ENCODE data around the gene UNK. TPM values are rescaled to one million over a fixed set of nuclear protein-coding genes. Genes with fewer than 3 reads are reported as not detected.
"Not testable (repeated sequence)": the region's sequence is repeated elsewhere in the genome, so short reads cannot be mapped to it uniquely, and the experiment has no call there.

Gene UNK
- total and polyA plus RNA-seq, 11 donors, result 11.3 to 27.5 (median 16.3) TPM

DNA sequence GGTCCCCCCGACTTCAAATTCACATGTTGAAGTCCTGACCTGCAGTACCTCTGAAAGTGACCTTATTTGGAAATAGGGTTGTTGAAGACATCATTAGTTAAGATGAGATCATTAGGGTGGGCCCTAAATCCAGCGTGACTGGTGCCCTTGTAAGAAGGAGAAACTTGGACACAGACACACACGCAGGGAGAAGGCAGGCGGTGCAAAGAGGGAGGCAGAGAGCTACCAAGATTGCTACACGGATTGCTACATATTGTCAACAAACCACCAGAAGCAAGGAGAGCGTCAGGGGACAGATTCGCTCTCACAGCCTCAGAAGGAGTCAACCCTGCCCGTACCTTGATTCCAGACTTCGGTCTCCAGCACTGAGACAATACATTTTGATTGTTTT is 77.3 kb downstream of the UNK start:
- peaks cover 0 to 46% (median 22%) of the 10 kb centered on the region in 12 donors for H3K4me1 ChIP-seq
- no peaks in the 10 kb centered on the region for H3K36me3 ChIP-seq
- ATAC-seq (peak in 2 of 4 donors; percentile 17 to 40), DNase-seq (no peak)
- H3K4me3 ChIP-seq, result no peak overlapping the region
- intact Hi-C loops (cut with DNase I), result no loop called here
- 80 to 86% (median 83%) methylated on average over 9 of the region's 9 CpGs for WGBS, 4 donors
- no peaks in the 10 kb centered on the region for H3K9me3 ChIP-seq
- peak overlapping the region in 1 of 12 donors; percentile 32 for H3K27ac ChIP-seq
- TF ChIP-seq, protein P1, sequence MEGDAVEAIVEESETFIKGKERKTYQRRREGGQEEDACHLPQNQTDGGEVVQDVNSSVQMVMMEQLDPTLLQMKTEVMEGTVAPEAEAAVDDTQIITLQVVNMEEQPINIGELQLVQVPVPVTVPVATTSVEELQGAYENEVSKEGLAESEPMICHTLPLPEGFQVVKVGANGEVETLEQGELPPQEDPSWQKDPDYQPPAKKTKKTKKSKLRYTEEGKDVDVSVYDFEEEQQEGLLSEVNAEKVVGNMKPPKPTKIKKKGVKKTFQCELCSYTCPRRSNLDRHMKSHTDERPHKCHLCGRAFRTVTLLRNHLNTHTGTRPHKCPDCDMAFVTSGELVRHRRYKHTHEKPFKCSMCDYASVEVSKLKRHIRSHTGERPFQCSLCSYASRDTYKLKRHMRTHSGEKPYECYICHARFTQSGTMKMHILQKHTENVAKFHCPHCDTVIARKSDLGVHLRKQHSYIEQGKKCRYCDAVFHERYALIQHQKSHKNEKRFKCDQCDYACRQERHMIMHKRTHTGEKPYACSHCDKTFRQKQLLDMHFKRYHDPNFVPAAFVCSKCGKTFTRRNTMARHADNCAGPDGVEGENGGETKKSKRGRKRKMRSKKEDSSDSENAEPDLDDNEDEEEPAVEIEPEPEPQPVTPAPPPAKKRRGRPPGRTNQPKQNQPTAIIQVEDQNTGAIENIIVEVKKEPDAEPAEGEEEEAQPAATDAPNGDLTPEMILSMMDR (IDR thresholded peaks at IDR 0.05), result no peak
- peak in 1 of 2 donors; percentile 16 for TF ChIP-seq POLR2A (IDR thresholded peaks at IDR 0.05)
- H3K27me3 ChIP-seq, result no peaks in the 10 kb centered on the region

DNA sequence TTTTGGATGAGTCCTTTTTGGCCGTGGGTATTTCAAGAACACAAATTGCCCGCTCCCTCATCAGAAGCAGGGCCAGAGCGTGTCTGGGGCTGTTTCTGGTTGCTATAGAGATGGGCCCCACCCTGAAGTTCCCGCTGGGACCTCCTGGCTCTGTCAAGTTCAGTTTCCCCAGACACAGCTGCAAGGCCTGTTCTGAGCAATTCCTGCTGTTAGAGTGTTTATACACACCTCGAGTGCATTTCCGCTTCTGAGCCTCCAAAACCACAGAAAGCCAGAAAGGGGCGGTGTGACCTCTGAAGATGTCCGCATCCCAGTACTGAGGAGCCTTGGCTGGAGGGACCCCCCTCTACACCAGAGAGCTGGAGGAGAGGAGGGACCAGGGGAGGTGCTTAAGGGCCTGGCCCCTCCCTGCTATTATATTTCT is 79.9 kb downstream of the UNK start:
- peak in 1 of 2 donors; percentile 18 for TF ChIP-seq POLR2A (IDR thresholded peaks at IDR 0.05)
- TF ChIP-seq, protein P1 (IDR thresholded peaks at IDR 0.05), result peak in 3 of 12 donors; percentile 6 to 23 (median 11)
- Histone ChIP-seq H3K27me3 (no peaks in the 10 kb centered on the region), H3K4me1 (peaks cover 0 to 34% (median 25%) of the 10 kb centered on the region in 12 donors), H3K9me3 (no peaks in the 10 kb centered on the region), H3K4me3 (peak overlapping the region in 1 of 12 donors; percentile 1), H3K36me3 (no peaks in the 10 kb centered on the region), H3K27ac (peak overlapping the region; percentile 19 to 76 (median 58))
- intact Hi-C loops (cut with DNase I), result no loop called here
- DNase-seq, result peak; percentile 70 to 88 (median 82)
- ATAC-seq, result peak; percentile 74 to 97 (median 90)
- WGBS, 4 donors, result 24 to 46% (median 34%) methylated on average over 8 of the region's 8 CpGs

DNA sequence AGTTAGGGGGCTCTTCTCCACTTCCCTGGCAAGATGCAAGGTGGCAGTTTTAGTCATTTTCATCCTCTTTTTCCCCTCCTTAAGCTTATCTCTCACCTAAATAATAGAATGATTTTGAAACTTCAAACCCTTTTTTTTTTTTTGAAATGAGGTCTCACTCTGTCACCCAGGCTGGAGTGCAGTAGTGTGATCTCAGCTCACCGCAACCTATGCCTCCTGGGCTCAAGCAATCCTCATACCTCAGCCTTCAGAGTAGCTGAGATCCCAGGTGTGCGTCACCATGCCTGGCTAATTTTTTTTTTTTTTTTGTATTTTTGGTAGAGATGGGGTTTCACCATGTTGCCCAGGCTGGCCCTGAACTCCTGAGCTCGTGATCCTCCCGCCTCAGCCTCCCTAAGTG is 80.3 kb downstream of the UNK start:
- peak overlapping the region in 1 of 12 donors; percentile 1 for H3K4me3 ChIP-seq
- WGBS, 4 donors, result 78 to 89% (median 85%) methylated on average over 4 of the region's 4 CpGs
- not testable (repeated sequence) for ATAC-seq

GRCh38 chr17:75865404-75866188 is 81.0 kb downstream of the UNK start:
- H3K4me3 ChIP-seq; DNase-seq; ATAC-seq; H3K9me3 ChIP-seq; intact Hi-C loops (cut with DNase I); H3K27me3 ChIP-seq; H3K36me3 ChIP-seq: not testable (repeated sequence)
- 80 to 84% (median 82%) methylated on average over 17 of the region's 17 CpGs for WGBS, 4 donors
- Histone ChIP-seq H3K4me1 (peaks cover 0 to 42% (median 29%) of the 10 kb centered on the region in 12 donors), H3K27ac (peak overlapping the region in 9 of 12 donors; percentile 37 to 76 (median 69))

More for the DNA sequence above, 80.3 kb downstream of the UNK start:
- H3K9me3 ChIP-seq; DNase-seq; intact Hi-C loops (cut with DNase I); H3K27me3 ChIP-seq; H3K36me3 ChIP-seq: not testable (repeated sequence)
- Histone ChIP-seq H3K27ac (peak overlapping the region in 11 of 12 donors; percentile 35 to 76 (median 60)), H3K4me1 (peaks cover 0 to 38% (median 26%) of the 10 kb centered on the region in 12 donors)

DNA sequence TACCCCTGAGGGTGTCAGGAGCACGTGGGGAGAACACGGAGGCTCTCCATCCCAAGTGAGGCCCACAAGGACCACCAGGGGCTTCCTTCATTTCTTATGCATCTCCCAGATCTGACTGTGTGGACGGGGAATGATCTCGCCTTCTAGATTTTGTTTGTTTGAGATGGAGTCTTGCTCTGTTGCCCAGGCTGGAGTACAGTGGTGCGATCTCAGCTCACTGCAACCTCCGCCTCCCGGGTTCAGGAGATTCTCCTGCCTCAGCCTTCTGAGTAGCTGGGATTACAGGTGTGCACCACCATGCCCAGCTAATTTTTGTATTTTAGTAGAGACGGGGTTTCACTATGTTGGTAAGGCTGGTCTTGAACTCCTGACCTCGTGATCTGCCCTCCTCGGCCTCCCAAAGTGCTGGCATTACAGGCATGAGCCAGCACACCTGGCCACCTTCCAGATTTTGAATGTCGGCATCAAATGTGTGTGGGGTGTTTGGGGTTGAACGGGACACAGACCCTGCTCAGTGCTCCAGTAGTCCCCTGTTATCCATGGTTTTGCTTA is 84.2 kb downstream of the UNK start:
- H3K4me3 ChIP-seq; H3K9me3 ChIP-seq; DNase-seq; H3K27me3 ChIP-seq; ATAC-seq; H3K36me3 ChIP-seq; intact Hi-C loops (cut with DNase I): not testable (repeated sequence)
- Histone ChIP-seq H3K4me1 (peaks cover 7 to 69% (median 46%) of the 10 kb centered on the region in 12 donors), H3K27ac (peak overlapping the region; percentile 37 to 93 (median 82))
- 84 to 90% (median 89%) methylated on average over 12 of the region's 12 CpGs for WGBS, 4 donors

Data from heart left ventricle (tissue), 16 donors.